Fibroblast of skin of right biceps (primary cell): ENCODE results near the gene NLGN3.
"Not testable (repeated sequence)": the region's sequence is repeated elsewhere in the genome, so short reads cannot be mapped to it uniquely, and the experiment has no call there.

ENCODE experiments used
- DNase-seq: peaks from one replicate; pipeline ENCODE4 v3.0.0-alpha.2; 2013

The NLGN3 gene

GRCh38 chrX:71173440-71173839, 28.8 kb downstream of the NLGN3 start:
- DNase-seq = no peak

DNA sequence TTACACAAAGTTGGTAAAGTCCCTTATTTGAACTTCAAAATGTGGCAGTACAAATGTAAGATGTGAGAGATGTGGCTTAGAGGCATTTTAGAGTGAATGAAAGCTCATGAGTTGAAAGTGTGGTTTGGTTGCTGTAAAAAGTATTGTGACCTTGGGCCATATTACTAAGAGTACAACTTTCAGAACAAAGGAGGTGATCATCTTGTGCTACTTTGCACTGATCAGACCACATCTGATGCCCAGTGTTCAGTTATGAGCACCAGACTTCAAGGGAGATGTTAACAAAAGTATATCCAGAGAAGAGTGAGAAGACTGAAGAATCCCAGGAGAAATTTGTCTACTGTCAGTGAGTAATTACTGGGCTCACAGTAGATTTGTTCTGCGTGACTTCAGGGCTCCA, 30.2 kb downstream of the NLGN3 start:
- DNase-seq = no peak

- no peak for DNase-seq
Measured at GRCh38 chrX:71175531-71175930, 30.9 kb downstream of the NLGN3 start.

DNA sequence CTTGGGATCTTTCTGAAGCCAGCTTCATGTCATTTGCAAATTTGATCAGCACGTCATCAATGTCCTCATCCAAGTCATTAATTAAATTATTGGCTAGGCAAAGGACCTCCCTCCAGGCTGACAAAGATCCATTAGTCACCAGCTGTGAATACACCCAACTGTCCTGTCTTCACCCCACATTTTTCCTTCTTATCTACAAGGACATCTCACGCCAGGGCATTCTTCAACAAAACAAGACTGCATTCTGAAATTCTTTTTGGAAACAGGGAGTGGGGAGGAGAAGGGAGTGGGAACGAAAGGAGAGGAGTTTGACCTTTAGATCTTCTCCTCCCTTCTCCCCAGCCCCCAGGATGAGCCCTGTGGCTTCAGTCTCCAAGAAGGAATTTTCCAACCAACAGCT, 32.7 kb downstream of the NLGN3 start:
- DNase-seq = peak; percentile 31

- DNase-seq = peak; percentile 55
Measured at GRCh38 chrX:71178908-71179307, 34.3 kb downstream of the NLGN3 start.

DNA sequence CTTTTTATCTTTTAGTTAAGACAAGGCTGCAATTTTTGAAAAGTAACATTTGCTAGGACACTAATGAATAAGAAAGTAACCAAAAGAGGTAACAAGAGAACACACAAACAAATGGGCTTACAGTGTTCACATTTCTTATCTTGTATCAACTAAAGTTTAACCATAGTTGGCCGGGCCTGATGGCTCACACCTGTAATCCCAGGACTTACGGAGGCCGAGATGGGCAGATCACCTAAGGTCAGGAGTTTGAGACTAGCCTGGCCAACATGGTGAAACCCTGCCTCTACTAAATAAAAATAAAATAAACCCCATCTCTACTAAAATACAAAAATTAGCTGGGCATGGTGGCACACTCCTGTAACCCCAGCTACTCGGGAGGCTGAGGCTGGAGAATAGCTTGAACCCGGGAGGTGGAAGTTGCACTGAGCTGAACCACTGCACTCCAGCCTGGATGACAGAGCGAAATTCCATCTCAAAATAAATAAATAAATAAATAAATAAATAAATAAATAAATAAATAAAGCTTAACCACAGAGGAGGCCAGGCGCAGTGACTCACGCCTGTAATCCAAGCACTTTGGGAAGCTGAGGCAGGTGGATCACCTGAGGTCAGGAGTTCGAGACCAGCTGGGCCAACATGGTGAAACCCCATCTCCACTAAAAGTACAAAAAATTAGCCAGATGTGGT, 36.1 kb downstream of the NLGN3 start:
- not testable (repeated sequence) for DNase-seq

DNA sequence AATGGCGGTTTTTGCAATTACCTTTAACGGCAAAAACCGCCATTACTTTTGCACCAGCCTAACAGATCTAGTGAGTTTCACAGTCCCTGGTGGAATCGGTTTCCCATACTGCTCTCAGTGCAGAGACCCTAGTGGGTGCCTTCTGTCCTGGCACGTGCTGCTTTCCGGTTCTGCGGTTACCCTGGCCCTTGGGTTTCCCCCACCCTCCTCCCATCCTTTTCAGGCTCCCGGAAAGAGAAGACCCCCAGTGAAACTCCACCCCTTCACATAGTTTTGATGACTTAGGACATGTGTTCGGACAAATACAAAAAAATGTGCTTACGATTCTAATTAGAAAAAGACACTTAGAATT, 36.9 kb downstream of the NLGN3 start:
- no peak for DNase-seq

- DNase-seq = peak; percentile 98
Measured at GRCh38 chrX:71181910-71182799, 37.5 kb downstream of the NLGN3 start.

DNA sequence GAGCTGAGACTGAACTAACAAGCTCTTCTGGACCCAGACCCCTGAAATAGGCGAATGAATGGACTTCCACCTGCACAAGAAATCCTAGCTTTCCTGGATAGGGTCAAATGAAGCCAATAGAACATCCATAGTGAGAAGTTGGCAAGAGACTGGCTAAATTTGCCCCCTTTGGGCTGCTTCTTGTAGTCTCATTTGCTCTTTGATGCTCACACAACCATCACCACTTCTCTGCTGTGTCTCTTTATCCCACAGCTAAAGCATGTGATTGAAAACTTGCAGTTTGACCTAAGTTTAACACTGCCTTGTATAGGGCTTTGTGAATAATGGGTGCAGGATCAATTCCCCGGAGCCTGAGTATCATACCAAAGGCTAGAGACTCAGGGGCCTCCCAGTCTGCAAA, 38.2 kb downstream of the NLGN3 start:
- DNase-seq = no peak

DNA sequence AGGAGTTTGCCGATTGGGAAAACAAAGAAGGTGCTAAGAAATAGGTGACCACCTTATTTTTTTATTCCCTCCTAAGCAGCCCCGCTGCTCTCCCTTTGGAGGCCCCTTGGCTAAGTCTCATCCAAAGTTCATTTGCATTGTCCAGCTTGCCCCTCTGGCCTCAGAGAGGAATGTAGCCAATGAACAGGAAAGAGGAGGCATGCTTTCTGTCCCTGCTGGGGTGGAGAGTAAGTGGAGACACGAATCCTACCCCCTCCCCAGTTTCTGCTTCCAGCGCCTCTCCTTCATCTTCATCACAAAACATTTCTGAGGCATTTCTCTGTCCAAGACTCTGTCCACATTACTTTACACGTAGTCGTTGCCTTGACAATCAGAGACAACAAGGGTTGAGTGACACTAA, 38.7 kb downstream of the NLGN3 start:
- no peak for DNase-seq

- no peak for DNase-seq
Measured at GRCh38 chrX:71184092-71184491, 39.5 kb downstream of the NLGN3 start.

- no peak for DNase-seq
Measured at GRCh38 chrX:71184803-71185495, 40.3 kb downstream of the NLGN3 start.

DNA sequence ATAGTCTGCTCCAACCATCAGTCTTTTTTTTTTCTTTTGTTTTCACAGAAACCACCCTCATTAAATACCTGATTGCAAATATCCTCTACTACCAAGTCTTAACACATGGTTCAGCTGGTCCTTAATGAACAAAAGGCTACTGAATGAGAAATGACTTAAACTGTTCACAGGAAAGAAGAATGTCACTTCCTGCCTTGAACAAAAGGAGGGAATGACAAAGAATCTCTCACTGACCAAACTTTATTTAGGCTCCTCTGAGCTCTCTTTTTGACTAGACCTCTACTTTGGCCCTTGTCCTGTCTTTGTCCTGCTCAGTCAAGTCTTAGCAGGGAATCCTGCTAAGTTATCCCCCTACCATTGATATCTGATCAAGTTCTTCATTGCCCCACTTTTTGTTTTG, 46.6 kb downstream of the NLGN3 start:
- DNase-seq = no peak

DNA sequence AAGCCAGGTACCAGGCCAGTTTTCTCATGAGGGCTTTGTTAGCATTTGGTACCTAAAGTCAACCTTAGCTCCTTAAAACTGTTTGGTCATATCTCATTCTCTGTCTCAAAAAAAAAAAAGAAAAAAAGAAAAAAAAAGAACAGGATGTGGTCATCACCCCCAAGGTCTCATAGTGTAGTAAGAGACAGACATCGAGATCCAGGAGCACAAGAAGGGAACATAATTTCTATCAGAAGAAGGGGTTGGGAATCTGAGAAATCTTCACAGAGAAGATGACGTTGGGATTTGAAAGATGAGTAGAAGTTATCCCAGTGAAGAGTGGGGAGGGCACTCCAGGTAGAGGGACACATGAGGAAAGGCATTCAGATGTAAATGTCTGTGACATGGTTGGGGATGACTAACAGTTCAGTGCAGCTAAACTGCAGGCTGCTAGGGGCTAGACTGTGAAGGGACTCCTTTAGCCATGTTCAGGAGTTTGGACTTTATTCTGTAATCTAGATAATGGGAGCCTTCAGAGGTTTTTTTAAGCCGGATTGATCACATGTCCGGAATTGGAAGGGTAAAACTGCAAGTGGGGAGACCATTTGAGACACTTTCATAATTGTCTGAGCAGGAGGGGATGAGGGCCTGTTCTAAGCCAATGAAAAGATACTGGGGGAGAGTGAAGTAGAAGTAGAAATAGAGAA, 51.5 kb downstream of the NLGN3 start:
- no peak for DNase-seq

- no peak for DNase-seq
Measured at GRCh38 chrX:71198066-71198465, 53.4 kb downstream of the NLGN3 start.

- DNase-seq = no peak
Measured at GRCh38 chrX:71199252-71200008, 54.8 kb downstream of the NLGN3 start.

DNA sequence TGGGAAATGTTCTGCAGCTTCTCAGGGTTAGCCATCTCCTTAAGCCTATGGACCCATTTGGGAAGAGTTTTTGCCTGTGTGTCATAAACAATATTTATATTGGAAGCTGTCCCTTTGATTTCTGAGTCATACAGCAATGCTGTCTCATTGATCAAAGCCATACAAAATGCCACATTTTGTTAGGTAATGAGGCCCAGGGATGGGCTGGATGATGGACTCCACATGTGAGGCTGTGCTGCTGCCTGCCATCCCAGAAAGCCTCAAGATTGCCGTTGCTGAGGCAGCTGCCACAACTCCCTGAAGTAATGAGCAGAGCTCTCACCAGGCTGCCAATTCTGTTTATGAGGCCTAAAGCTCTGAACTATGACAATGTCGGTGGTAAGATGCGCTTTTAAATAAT, 66.2 kb downstream of the NLGN3 start:
- peak; percentile 65 for DNase-seq

DNA sequence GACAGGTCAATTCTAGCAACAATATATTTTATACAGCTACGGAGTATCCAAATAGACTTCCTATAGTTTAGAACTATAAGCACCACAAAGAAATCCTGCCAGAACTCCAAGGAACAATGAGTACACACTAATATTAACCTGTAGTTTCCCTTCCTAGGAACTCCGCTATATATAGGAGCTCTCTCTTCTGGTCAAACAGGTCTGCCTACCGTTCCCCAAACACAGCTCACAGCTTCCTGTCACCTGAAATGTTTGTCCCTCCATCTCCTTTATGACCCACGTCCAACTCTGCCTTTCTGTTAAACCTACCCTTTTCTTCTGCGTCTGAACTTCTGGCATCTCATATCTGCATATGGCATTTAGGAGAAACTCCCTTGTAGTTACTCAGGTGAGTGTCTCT, 67.9 kb downstream of the NLGN3 start:
- no peak for DNase-seq

DNA sequence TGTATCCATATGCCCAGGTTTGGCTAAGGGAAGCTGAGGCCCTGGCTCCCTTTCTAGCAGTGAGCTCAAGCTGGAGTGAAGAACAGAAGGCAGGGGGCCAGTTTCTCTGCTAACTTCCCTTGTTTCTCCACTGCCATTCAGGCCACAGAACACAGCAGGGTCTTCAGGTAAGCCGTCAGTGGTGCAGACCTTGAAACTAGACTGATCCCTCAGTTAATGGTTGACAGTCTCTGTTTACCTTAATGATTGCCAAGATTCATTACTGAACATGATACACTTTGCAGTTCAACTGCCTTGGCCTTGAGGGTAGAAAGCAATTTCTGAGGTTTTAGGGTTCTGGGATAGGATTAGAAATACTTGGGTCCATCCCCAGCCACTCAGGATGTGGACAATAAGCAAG, 69.5 kb downstream of the NLGN3 start:
- no peak for DNase-seq

- no peak for DNase-seq
Measured at GRCh38 chrX:71214604-71215337, 70.1 kb downstream of the NLGN3 start.

GRCh38 chrX:71215338-71215912, 70.8 kb downstream of the NLGN3 start:
- DNase-seq = no peak
